ENCODE data around the gene AEBP2.

DNA sequence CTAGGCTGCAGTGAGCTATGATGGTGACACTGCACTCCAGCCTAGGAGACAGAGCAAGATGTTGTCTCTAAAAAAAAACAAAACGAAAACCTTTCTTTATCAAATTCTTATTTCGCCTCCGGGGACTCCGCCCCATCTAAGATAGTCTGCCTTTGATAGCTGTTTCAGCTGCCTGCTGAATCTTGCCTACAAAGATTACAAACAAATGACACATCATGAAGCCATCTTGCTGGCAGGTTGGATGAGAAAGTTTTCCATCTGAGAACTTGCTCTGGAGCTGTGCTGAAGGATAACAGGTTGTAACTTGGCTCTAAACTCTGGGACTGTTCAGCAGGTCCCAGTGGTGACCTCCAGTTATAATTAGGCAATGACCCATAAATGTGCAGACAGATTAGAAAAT lies 41.8 kb upstream of the AEBP2 start:
- no peak for TF ChIP-seq CTCF (IDR thresholded peaks at IDR 0.05)
- TF ChIP-seq POLR2A (IDR thresholded peaks at IDR 0.05), result no peak
